HEK293 (cell line): ENCODE measurements around the gene DNAI1.

Experiments used
- GFI1B ChIP-seq: fragments of 450-650 bp; formaldehyde crosslinking; IDR thresholded peaks from 2 replicates; pipeline ENCODE4 v1.5.1; 2016; ENCODE audit warnings: missing biosample characterization, missing genetic modification characterization
- HOXA7 ChIP-seq: sonication (generic); formaldehyde crosslinking; IDR thresholded peaks from 2 replicates; pipeline ENCODE4 v1.8.1; 2022; ENCODE audit warnings: missing genetic modification reagents, borderline replicate concordance
- HOXD13 ChIP-seq: sonication (generic); formaldehyde crosslinking; IDR thresholded peaks from 2 replicates; pipeline ENCODE4 v1.8.0; 2022; ENCODE audit warnings: missing genetic modification reagents, borderline replicate concordance
- KLF1 ChIP-seq: fragments of 450-650 bp; formaldehyde crosslinking; IDR thresholded peaks from 2 replicates; pipeline ENCODE4 v1.5.1; 2016; ENCODE audit warnings: missing biosample characterization, missing genetic modification characterization
- KLF7 ChIP-seq: fragments of 450-650 bp; formaldehyde crosslinking; IDR thresholded peaks from 2 replicates; pipeline ENCODE4 v1.5.1; 2016; ENCODE audit warnings: missing biosample characterization, missing genetic modification characterization, borderline replicate concordance
- KLF9 ChIP-seq: fragments of 450-650 bp; formaldehyde crosslinking; IDR thresholded peaks from 2 replicates; pipeline ENCODE4 v1.5.1; 2016; ENCODE audit warnings: missing biosample characterization, missing genetic modification characterization, low read depth
- OSR2 ChIP-seq: fragments of 450-650 bp; formaldehyde crosslinking; IDR thresholded peaks from 2 replicates; pipeline ENCODE4 v1.5.1; 2016; ENCODE audit warnings: missing biosample characterization, missing genetic modification characterization
- PRDM6 ChIP-seq: fragments of 450-650 bp; formaldehyde crosslinking; IDR thresholded peaks from 2 replicates; pipeline ENCODE4 v1.5.1; 2017; ENCODE audit warnings: missing biosample characterization, missing genetic modification characterization
- REST ChIP-seq: fragments of 450-650 bp; formaldehyde crosslinking; IDR thresholded peaks from 2 replicates; pipeline ENCODE4 v1.5.1; 2016; ENCODE audit warnings: missing biosample characterization, missing genetic modification characterization
- TRIM28 ChIP-seq: IDR thresholded peaks from 2 replicates; pipeline ENCODE4 v1.6.1; 2011; ENCODE audit warnings: low read length, control low read depth, borderline replicate concordance
- ZNF10 ChIP-seq: fragments of 450-650 bp; formaldehyde crosslinking; IDR thresholded peaks from 2 replicates; pipeline ENCODE4 v1.5.1; 2017; ENCODE audit warnings: missing biosample characterization, missing genetic modification characterization
- ZNF114 ChIP-seq: fragments of 450-650 bp; formaldehyde crosslinking; IDR thresholded peaks from 2 replicates; pipeline ENCODE4 v1.5.0; 2017; ENCODE audit warnings: missing biosample characterization, missing genetic modification characterization
- ZNF157 ChIP-seq: fragments of 450-650 bp; formaldehyde crosslinking; IDR thresholded peaks from 2 replicates; pipeline ENCODE4 v1.5.1; 2016; ENCODE audit warnings: missing biosample characterization, missing genetic modification characterization
- ZNF211 ChIP-seq: fragments of 450-650 bp; formaldehyde crosslinking; IDR thresholded peaks from 2 replicates; pipeline ENCODE4 v1.5.1; 2016; ENCODE audit warnings: low read depth, missing biosample characterization, missing genetic modification characterization
- ZNF223 ChIP-seq: fragments of 450-650 bp; formaldehyde crosslinking; IDR thresholded peaks from 2 replicates; pipeline ENCODE4 v1.5.1; 2016; ENCODE audit warnings: missing biosample characterization, missing genetic modification characterization
- ZNF24 ChIP-seq: fragments of 450-650 bp; formaldehyde crosslinking; IDR thresholded peaks from 2 replicates; pipeline ENCODE4 v1.5.1; 2016; ENCODE audit warnings: missing biosample characterization, missing genetic modification characterization
- ZNF26 ChIP-seq: fragments of 450-650 bp; formaldehyde crosslinking; IDR thresholded peaks from 2 replicates; pipeline ENCODE4 v1.5.1; 2016; ENCODE audit warnings: missing biosample characterization, missing genetic modification characterization
- ZNF302 ChIP-seq: fragments of 450-650 bp; formaldehyde crosslinking; IDR thresholded peaks from 2 replicates; pipeline ENCODE4 v1.5.1; 2016; ENCODE audit warnings: missing biosample characterization, missing genetic modification characterization, low read depth
- ZNF311 ChIP-seq: fragments of 450-650 bp; formaldehyde crosslinking; IDR thresholded peaks from 2 replicates; pipeline ENCODE4 v1.5.1; 2017; ENCODE audit warnings: missing biosample characterization, missing genetic modification characterization, borderline replicate concordance
- ZNF404 ChIP-seq: fragments of 450-650 bp; formaldehyde crosslinking; IDR thresholded peaks from 2 replicates; pipeline ENCODE4 v1.5.1; 2017; ENCODE audit warnings: missing biosample characterization, missing genetic modification characterization
- ZNF433 ChIP-seq: fragments of 450-650 bp; formaldehyde crosslinking; IDR thresholded peaks from 2 replicates; pipeline ENCODE4 v1.5.1; 2016; ENCODE audit warnings: missing biosample characterization, missing genetic modification characterization, low read depth
- ZNF518A ChIP-seq: fragments of 450-650 bp; formaldehyde crosslinking; conservative IDR thresholded peaks from 2 replicates; pipeline ENCODE4 v1.5.1; 2016; ENCODE audit warnings: low read depth, missing biosample characterization, missing genetic modification characterization
- ZNF521 ChIP-seq: fragments of 450-650 bp; formaldehyde crosslinking; IDR thresholded peaks from 2 replicates; pipeline ENCODE4 v1.5.1; 2017; ENCODE audit warnings: missing biosample characterization, mild to moderate bottlenecking, missing genetic modification characterization
- ZNF530 ChIP-seq: fragments of 450-650 bp; formaldehyde crosslinking; IDR thresholded peaks from 2 replicates; pipeline ENCODE4 v1.5.1; 2016; ENCODE audit warnings: low read depth, missing biosample characterization, missing genetic modification characterization
- ZNF555 ChIP-seq: fragments of 450-650 bp; formaldehyde crosslinking; conservative IDR thresholded peaks from 2 replicates; pipeline ENCODE4 v1.5.1; 2017; ENCODE audit warnings: missing biosample characterization, mild to moderate bottlenecking, missing genetic modification characterization, inconsistent platforms
- ZNF626 ChIP-seq: fragments of 450-650 bp; sonication (Bioruptor Pico); formaldehyde crosslinking; IDR thresholded peaks from 2 replicates; pipeline ENCODE4 v1.5.1; 2018; ENCODE audit warnings: missing biosample characterization, missing genetic modification characterization, inconsistent platforms
- ZNF677 ChIP-seq: fragments of 450-650 bp; IDR thresholded peaks from 2 replicates; pipeline ENCODE4 v1.5.0; 2018; ENCODE audit warnings: missing biosample characterization, mild to moderate bottlenecking, missing genetic modification characterization, moderate library complexity
- ZNF701 ChIP-seq: fragments of 450-650 bp; formaldehyde crosslinking; IDR thresholded peaks from 2 replicates; pipeline ENCODE4 v1.5.1; 2016; ENCODE audit warnings: missing biosample characterization, missing genetic modification characterization
- ZNF776 ChIP-seq: fragments of 450-650 bp; formaldehyde crosslinking; IDR thresholded peaks from 2 replicates; pipeline ENCODE4 v1.5.0; 2017; ENCODE audit warnings: missing biosample characterization, missing genetic modification characterization, borderline replicate concordance
- ZNF791 ChIP-seq: fragments of 450-650 bp; formaldehyde crosslinking; IDR thresholded peaks from 2 replicates; pipeline ENCODE4 v1.5.1; 2016; ENCODE audit warnings: missing biosample characterization, missing genetic modification characterization
- ZNF843 ChIP-seq: fragments of 450-650 bp; formaldehyde crosslinking; IDR thresholded peaks from 2 replicates; pipeline ENCODE4 v1.5.1; 2016; ENCODE audit warnings: missing biosample characterization, missing genetic modification characterization
- ZXDB ChIP-seq: fragments of 450-650 bp; formaldehyde crosslinking; IDR thresholded peaks from 2 replicates; pipeline ENCODE4 v1.5.1; 2016; ENCODE audit warnings: missing biosample characterization, missing genetic modification characterization

Gene DNAI1

GRCh38 chr9:34479431-34479866 is 20.8 kb downstream of the DNAI1 start (continued):
- no peak for TF ChIP-seq ZNF26
- TF ChIP-seq ZNF211 (tag by site-specific recombination) = no peak
- no peak for TF ChIP-seq KLF7 (tag by site-specific recombination)
- TF ChIP-seq ZNF521 = no peak
- TF ChIP-seq TRIM28 = no peak
- no peak for TF ChIP-seq ZNF302 (tag by site-specific recombination)
- TF ChIP-seq PRDM6 (tag by site-specific recombination) = peak; percentile 90
- TF ChIP-seq ZXDB (tag by site-specific recombination) = peak; percentile 42; the same call in 1 of the 2 replicates
- TF ChIP-seq ZNF404 = no peak
- no peak for TF ChIP-seq ZNF311 (tag by site-specific recombination)
- TF ChIP-seq ZNF555 (tag by site-specific recombination) = no peak
- no peak for TF ChIP-seq ZNF518A
- no peak for TF ChIP-seq KLF1 (tag by site-specific recombination)
- TF ChIP-seq ZNF677 (tag by site-specific recombination) = no peak
- TF ChIP-seq ZNF791 (tag by site-specific recombination) = no peak
- peak; percentile 92 for TF ChIP-seq OSR2 (tag by site-specific recombination)
- no peak for TF ChIP-seq ZNF433 (tag by site-specific recombination)
- no peak for TF ChIP-seq ZNF701 (tag by site-specific recombination)
- no peak for TF ChIP-seq HOXA7
- no peak for TF ChIP-seq REST
- TF ChIP-seq ZNF157 (tag by site-specific recombination) = no peak
- TF ChIP-seq HOXD13 (CRISPR knock-in tag) = no peak
- 0 out of 2 replicates have a peak, but pooled peaks have one; percentile 10 for TF ChIP-seq ZNF10 (tag by site-specific recombination)
- peak; percentile 91 for TF ChIP-seq ZNF843 (tag by site-specific recombination)
- TF ChIP-seq ZNF530 = no peak
- no peak for TF ChIP-seq ZNF24 (tag by site-specific recombination)
- no peak for TF ChIP-seq ZNF776 (tag by site-specific recombination)
- no peak for TF ChIP-seq ZNF223 (tag by site-specific recombination)
- TF ChIP-seq GFI1B (tag by site-specific recombination) = no peak
- TF ChIP-seq ZNF114 (tag by site-specific recombination) = no peak
- no peak for TF ChIP-seq KLF9 (tag by site-specific recombination)
- no peak for TF ChIP-seq ZNF626 (tag by site-specific recombination)
